GM15510 (cell line): Measurements from ENCODE around the gene CSF1.

Experiments
- POLR2A ChIP-seq: IDR thresholded peaks from 3 replicates; pipeline ENCODE4 v1.6.1; 2011; ENCODE audit warnings: borderline replicate concordance; ENCODE audit not compliant: insufficient read length; ENCODE audit errors: extremely low read depth

CSF1 gene

GRCh38 chr1:109960745-109961094 lies 50.1 kb downstream of the CSF1 start:
- no peak for TF ChIP-seq POLR2A

GRCh38 chr1:109963864-109964263 lies 53.2 kb downstream of the CSF1 start:
- no peak for TF ChIP-seq POLR2A

GRCh38 chr1:109969146-109969829 lies 58.6 kb downstream of the CSF1 start:
- no peak for TF ChIP-seq POLR2A

- no peak for TF ChIP-seq POLR2A
These were observed 59.3 kb downstream of the CSF1 start for GRCh38 chr1:109969907-109970306.

- no peak for TF ChIP-seq POLR2A
These were observed 60.9 kb downstream of the CSF1 start for GRCh38 chr1:109971559-109971958.

GRCh38 chr1:109974191-109974590 lies 63.5 kb downstream of the CSF1 start:
- TF ChIP-seq POLR2A = no peak

GRCh38 chr1:109975718-109976117 lies 65.1 kb downstream of the CSF1 start:
- TF ChIP-seq POLR2A = no peak

- TF ChIP-seq POLR2A = no peak
These were observed 66.1 kb downstream of the CSF1 start for GRCh38 chr1:109976762-109977161.

- no peak for TF ChIP-seq POLR2A
These were observed 66.6 kb downstream of the CSF1 start for GRCh38 chr1:109977225-109977624.

GRCh38 chr1:109977657-109978378 lies 67.2 kb downstream of the CSF1 start:
- no peak for TF ChIP-seq POLR2A

- TF ChIP-seq POLR2A = no peak
These were observed 68.3 kb downstream of the CSF1 start for GRCh38 chr1:109978761-109979488.

GRCh38 chr1:109979489-109980091 lies 68.9 kb downstream of the CSF1 start:
- TF ChIP-seq POLR2A = no peak
